ENCODE measurements around the gene SMYD3.

The SMYD3 gene

DNA sequence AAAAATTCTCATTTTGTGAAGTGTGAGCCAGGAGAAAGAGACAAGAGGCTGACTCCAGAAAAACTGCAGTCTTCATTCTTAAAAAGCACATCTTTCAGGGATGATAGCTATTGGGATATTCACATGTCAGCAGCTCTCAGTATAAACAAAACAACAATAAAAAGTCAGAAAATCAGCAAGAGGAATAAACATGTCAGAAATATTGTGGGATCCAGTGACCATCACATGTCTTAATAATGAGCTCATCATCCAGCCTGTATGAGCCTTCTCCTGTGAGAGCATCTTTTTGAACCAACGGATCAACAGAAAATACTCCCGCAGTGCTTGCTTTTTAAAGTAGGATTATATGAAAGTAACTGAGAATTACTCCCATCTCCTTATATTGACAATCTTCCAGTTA is 241.6 kb downstream of the SMYD3 start:
- H3K4me1 ChIP-seq (ENCODE audit: control insufficient read depth, insufficient read depth, low read length) = no peaks in the 10 kb centered on the region
- no peak overlapping the region for H3K4me3 ChIP-seq (ENCODE audit: low read depth, low read length)
- TF ChIP-seq ZNF660 (tag by site-specific recombination; IDR thresholded peaks at IDR 0.05) (no peak), ZIC2 (tag by site-specific recombination; IDR thresholded peaks at IDR 0.05) (no peak), ZNF76 (tag by site-specific recombination; IDR thresholded peaks at IDR 0.05; ENCODE audit: borderline replicate concordance, low read depth) (no peak), HOXD13 (CRISPR knock-in tag; IDR thresholded peaks at IDR 0.05; ENCODE audit: borderline replicate concordance) (no peak)
- no peaks in the 10 kb centered on the region for H3K9me3 ChIP-seq (ENCODE audit: control insufficient read depth, insufficient read depth, low read depth, low read length)
- H3K36me3 ChIP-seq (ENCODE audit: control insufficient read depth in 2 of 2, insufficient read depth in 1 of 2, low read length in 2 of 2) = no peaks in the 10 kb centered on the region
- H3K27ac ChIP-seq (ENCODE audit: extremely low read depth, low read depth, low read length) = no peak overlapping the region
- POLR2A ChIA-PET = no interaction called here
- CTCF ChIA-PET = no interaction called here

DNA sequence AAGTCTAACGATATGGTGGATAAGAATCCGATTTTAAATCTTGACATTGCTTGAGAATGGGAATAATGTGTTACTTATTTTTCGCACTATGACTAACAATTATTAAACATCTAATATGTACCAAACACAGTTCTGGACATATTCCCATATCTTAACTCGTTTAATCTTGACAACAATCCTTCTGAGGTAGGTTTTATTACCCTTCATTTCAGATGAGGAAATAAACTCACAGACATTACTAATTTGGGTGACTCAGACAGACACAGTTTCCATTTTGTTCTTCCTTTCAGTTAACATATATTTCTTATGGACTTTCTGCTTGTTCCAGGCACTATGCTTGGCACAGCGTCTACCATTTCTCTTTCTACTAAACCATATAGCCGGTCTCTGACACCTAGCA is 244.8 kb downstream of the SMYD3 start:
- TF ChIP-seq ZNF558 (tag by site-specific recombination; IDR thresholded peaks at IDR 0.05) (no peak), ZNF837 (tag by site-specific recombination; IDR thresholded peaks at IDR 0.05) (no peak), ZSCAN16 (tag by site-specific recombination; IDR thresholded peaks at IDR 0.05) (no peak), GLIS2 (tag by site-specific recombination; IDR thresholded peaks at IDR 0.05) (no peak), ZNF549 (tag by site-specific recombination; IDR thresholded peaks at IDR 0.05) (no peak), SALL2 (tag by site-specific recombination; IDR thresholded peaks at IDR 0.05; ENCODE audit: borderline replicate concordance) (no peak), ZNF48 (tag by site-specific recombination; IDR thresholded peaks at IDR 0.05) (no peak), KLF7 (tag by site-specific recombination; IDR thresholded peaks at IDR 0.05; ENCODE audit: borderline replicate concordance) (no peak), ZNF132 (tag by site-specific recombination; IDR thresholded peaks at IDR 0.05; ENCODE audit: borderline replicate concordance) (no peak), YY2 (tag by site-specific recombination; IDR thresholded peaks at IDR 0.05) (no peak)
- TF ChIP-seq, protein P1, sequence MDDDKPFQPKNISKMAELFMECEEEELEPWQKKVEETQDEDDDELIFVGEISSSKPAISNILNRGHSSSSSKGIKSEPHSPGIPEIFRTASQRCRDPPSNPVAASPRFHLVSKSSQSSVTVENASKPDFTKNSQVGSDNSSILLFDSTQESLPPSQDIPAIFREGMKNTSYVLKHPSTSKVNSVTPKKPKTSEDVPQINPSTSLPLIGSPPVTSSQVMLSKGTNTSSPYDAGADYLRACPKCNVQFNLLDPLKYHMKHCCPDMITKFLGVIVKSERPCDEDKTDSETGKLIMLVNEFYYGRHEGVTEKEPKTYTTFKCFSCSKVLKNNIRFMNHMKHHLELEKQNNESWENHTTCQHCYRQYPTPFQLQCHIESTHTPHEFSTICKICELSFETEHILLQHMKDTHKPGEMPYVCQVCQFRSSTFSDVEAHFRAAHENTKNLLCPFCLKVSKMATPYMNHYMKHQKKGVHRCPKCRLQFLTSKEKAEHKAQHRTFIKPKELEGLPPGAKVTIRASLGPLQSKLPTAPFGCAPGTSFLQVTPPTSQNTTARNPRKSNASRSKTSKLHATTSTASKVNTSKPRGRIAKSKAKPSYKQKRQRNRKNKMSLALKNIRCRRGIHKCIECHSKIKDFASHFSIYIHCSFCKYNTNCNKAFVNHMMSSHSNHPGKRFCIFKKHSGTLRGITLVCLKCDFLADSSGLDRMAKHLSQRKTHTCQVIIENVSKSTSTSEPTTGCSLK (tag by site-specific recombination; IDR thresholded peaks at IDR 0.05) = no peak
- TF ChIP-seq, protein P2, sequence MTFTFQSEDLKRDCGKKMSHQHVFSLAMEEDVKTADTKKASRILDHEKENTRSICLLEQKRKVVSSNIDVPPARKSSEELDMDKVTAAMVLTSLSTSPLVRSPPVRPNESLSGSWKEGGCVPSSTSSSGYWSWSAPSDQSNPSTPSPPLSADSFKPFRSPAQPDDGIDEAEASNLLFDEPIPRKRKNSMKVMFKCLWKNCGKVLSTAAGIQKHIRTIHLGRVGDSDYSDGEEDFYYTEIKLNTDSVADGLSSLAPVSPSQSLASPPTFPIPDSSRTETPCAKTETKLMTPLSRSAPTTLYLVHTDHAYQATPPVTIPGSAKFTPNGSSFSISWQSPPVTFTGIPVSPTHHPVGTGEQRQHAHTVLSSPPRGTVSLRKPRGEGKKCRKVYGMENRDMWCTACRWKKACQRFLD (tag by site-specific recombination; IDR thresholded peaks at IDR 0.05) = no peak
- Histone ChIP-seq H3K36me3 (ENCODE audit: control insufficient read depth in 2 of 2, insufficient read depth in 1 of 2, low read length in 2 of 2) (no peaks in the 10 kb centered on the region), H3K4me1 (ENCODE audit: control insufficient read depth, insufficient read depth, low read length) (no peaks in the 10 kb centered on the region), H3K9me3 (ENCODE audit: control insufficient read depth, insufficient read depth, low read depth, low read length) (no peaks in the 10 kb centered on the region), H3K4me3 (ENCODE audit: low read depth, low read length) (no peak overlapping the region), H3K27ac (ENCODE audit: extremely low read depth, low read depth, low read length) (no peak overlapping the region)
- CTCF ChIA-PET = no interaction called here
- POLR2A ChIA-PET = no interaction called here

DNA sequence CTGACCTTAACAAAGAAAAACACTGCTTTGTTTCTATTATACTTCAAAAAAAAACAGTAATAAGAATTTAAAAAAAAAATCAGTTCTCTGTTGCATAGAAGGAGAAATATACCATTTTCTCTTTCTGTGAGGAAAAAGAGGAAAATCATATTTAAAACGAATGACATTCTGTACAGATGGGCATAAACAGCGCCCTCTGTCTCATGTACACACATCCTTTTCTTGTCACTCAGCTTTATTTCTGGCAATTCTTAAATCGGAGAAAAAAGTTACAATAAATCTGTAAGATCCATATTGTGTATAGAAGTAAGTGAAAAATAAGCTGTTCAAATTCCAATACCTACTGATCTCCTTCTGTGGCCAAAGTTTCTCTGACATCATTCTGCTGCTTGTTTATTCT is 245.4 kb downstream of the SMYD3 start:
- no peak overlapping the region for H3K4me3 ChIP-seq (ENCODE audit: low read depth, low read length)
- no peaks in the 10 kb centered on the region for H3K9me3 ChIP-seq (ENCODE audit: control insufficient read depth, insufficient read depth, low read depth, low read length)
- POLR2A ChIA-PET = no interaction called here
- CTCF ChIA-PET = interaction anchor here (0.6 kb wide), 1 partner anchor 248 kb away, joined by 3 read pairs; no protein-coding TSS in a partner anchor
- no peaks in the 10 kb centered on the region for H3K36me3 ChIP-seq (ENCODE audit: control insufficient read depth in 2 of 2, insufficient read depth in 1 of 2, low read length in 2 of 2)
- H3K4me1 ChIP-seq (ENCODE audit: control insufficient read depth, insufficient read depth, low read length) = no peaks in the 10 kb centered on the region
- H3K27ac ChIP-seq (ENCODE audit: extremely low read depth, low read depth, low read length) = no peak overlapping the region
- TF ChIP-seq, protein P3, sequence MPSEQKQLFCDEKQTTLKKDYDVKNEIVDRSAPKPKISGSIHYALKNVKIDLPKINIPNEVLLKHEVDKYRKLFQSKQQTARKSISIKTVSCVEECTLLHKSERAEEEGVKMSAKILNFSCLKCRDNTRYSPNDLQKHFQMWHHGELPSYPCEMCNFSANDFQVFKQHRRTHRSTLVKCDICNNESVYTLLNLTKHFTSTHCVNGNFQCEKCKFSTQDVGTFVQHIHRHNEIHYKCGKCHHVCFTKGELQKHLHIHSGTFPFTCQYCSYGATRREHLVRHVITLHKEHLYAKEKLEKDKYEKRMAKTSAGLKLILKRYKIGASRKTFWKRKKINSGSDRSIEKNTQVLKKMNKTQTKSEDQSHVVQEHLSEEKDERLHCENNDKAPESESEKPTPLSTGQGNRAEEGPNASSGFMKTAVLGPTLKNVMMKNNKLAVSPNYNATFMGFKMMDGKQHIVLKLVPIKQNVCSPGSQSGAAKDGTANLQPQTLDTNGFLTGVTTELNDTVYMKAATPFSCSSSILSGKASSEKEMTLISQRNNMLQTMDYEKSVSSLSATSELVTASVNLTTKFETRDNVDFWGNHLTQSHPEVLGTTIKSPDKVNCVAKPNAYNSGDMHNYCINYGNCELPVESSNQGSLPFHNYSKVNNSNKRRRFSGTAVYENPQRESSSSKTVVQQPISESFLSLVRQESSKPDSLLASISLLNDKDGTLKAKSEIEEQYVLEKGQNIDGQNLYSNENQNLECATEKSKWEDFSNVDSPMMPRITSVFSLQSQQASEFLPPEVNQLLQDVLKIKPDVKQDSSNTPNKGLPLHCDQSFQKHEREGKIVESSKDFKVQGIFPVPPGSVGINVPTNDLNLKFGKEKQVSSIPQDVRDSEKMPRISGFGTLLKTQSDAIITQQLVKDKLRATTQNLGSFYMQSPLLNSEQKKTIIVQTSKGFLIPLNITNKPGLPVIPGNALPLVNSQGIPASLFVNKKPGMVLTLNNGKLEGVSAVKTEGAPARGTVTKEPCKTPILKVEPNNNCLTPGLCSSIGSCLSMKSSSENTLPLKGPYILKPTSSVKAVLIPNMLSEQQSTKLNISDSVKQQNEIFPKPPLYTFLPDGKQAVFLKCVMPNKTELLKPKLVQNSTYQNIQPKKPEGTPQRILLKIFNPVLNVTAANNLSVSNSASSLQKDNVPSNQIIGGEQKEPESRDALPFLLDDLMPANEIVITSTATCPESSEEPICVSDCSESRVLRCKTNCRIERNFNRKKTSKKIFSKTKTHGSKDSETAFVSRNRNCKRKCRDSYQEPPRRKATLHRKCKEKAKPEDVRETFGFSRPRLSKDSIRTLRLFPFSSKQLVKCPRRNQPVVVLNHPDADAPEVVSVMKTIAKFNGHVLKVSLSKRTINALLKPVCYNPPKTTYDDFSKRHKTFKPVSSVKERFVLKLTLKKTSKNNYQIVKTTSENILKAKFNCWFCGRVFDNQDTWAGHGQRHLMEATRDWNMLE (tag by site-specific recombination; conservative IDR thresholded peaks at IDR 0.05; ENCODE audit: low read depth) = no peak
- TF ChIP-seq ZNF292 (tag by site-specific recombination; IDR thresholded peaks at IDR 0.05; ENCODE audit: borderline replicate concordance, low read depth) (no peak), YY2 (tag by site-specific recombination; IDR thresholded peaks at IDR 0.05) (no peak), ZNF776 (tag by site-specific recombination; IDR thresholded peaks at IDR 0.05; ENCODE audit: borderline replicate concordance) (no peak)
- TF ChIP-seq, protein P4, sequence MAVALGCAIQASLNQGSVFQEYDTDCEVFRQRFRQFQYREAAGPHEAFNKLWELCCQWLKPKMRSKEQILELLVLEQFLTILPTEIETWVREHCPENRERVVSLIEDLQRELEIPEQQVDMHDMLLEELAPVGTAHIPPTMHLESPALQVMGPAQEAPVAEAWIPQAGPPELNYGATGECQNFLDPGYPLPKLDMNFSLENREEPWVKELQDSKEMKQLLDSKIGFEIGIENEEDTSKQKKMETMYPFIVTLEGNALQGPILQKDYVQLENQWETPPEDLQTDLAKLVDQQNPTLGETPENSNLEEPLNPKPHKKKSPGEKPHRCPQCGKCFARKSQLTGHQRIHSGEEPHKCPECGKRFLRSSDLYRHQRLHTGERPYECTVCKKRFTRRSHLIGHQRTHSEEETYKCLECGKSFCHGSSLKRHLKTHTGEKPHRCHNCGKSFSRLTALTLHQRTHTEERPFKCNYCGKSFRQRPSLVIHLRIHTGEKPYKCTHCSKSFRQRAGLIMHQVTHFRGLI (tag by site-specific recombination; IDR thresholded peaks at IDR 0.05) = no peak
